CD4-positive, alpha-beta T cell treated with Interleukin-12 subunit alpha and Interleukin-12 subunit beta, for 1 hour (primary cell): Measurements from ENCODE around the gene MTOR.
A peak's percentile ranks its signal among the peaks of the same experiment; 100 is the strongest.
"Not testable (repeated sequence)": the region's sequence is repeated elsewhere in the genome, so short reads cannot be mapped to it uniquely, and the experiment has no call there.

ENCODE experiments used
- DNase-seq: peaks from one replicate; pipeline ENCODE4 v3.0.0-alpha.2; 2020

Gene MTOR

GRCh38 chr1:11100149-11100493 is 162.2 kb downstream of the MTOR start:
- DNase-seq = no peak

- peak; percentile 95 for DNase-seq
Measured at GRCh38 chr1:11099310-11100148, 162.8 kb downstream of the MTOR start, which contains the start of gene EXOSC10. TSS of gene EXOSC10 (minus strand) at chr1:11099869. CDS start at chr1:11099831, 38 bp downstream.

- no peak for DNase-seq
Measured at GRCh38 chr1:11098931-11099309, 163.4 kb downstream of the MTOR start.

GRCh38 chr1:11083784-11084183 is 178.6 kb downstream of the MTOR start:
- not testable (repeated sequence) for DNase-seq

GRCh38 chr1:11080931-11081330 is 181.4 kb downstream of the MTOR start:
- DNase-seq = no peak

- no peak for DNase-seq
Measured at GRCh38 chr1:11078631-11079030, 183.7 kb downstream of the MTOR start.

- not testable (repeated sequence) for DNase-seq
Measured at GRCh38 chr1:11073398-11073797, 189.0 kb downstream of the MTOR start.

GRCh38 chr1:11072216-11072917 is 190.0 kb downstream of the MTOR start:
- DNase-seq = no peak

- no peak for DNase-seq
Measured at GRCh38 chr1:11071463-11072215, 190.7 kb downstream of the MTOR start.

- DNase-seq = no peak
Measured at GRCh38 chr1:11070876-11071275, 191.5 kb downstream of the MTOR start.

- DNase-seq = no peak
Measured at GRCh38 chr1:11068600-11069473, 193.5 kb downstream of the MTOR start.

GRCh38 chr1:11067716-11068599 is 194.4 kb downstream of the MTOR start:
- no peak for DNase-seq

- no peak for DNase-seq
Measured at GRCh38 chr1:11065796-11066195, 196.6 kb downstream of the MTOR start.

- DNase-seq = no peak
Measured at GRCh38 chr1:11064942-11065341, 197.4 kb downstream of the MTOR start.

GRCh38 chr1:11063937-11064537 is 198.3 kb downstream of the MTOR start:
- DNase-seq = not testable (repeated sequence)

GRCh38 chr1:11062965-11063401 is 199.4 kb downstream of the MTOR start:
- peak; percentile 19 for DNase-seq

- DNase-seq = no peak
Measured at GRCh38 chr1:11061652-11062365, 200.5 kb downstream of the MTOR start.

- DNase-seq = peak; percentile 92
Measured at GRCh38 chr1:11059968-11060830, 202.2 kb downstream of the MTOR start, which contains the start of gene SRM. TSS of gene SRM (minus strand) at chr1:11060018. CDS start at chr1:11059943, 75 bp downstream.
